CD4-positive, alpha-beta T cell treated with Interleukin-10 for 1 hour (primary cell): ENCODE data around the gene CHCHD3.

Experiments
- DNase-seq: peaks from one replicate; pipeline ENCODE4 v3.0.0-alpha.2; 2020

Gene CHCHD3

GRCh38 chr7:133077394-133077793 lies 4.5 kb downstream of the CHCHD3 start:
- DNase-seq = no peak

GRCh38 chr7:133076142-133076541 lies 5.7 kb downstream of the CHCHD3 start:
- DNase-seq = no peak

GRCh38 chr7:133071506-133071905 lies 10.4 kb downstream of the CHCHD3 start:
- DNase-seq = no peak

GRCh38 chr7:133070562-133070961 lies 11.3 kb downstream of the CHCHD3 start:
- no peak for DNase-seq

- DNase-seq = no peak
Observed at GRCh38 chr7:133065301-133065700, 16.6 kb downstream of the CHCHD3 start.

GRCh38 chr7:133064082-133064820 lies 17.6 kb downstream of the CHCHD3 start:
- no peak for DNase-seq

GRCh38 chr7:133061792-133062191 lies 20.1 kb downstream of the CHCHD3 start:
- no peak for DNase-seq

GRCh38 chr7:133061357-133061756 lies 20.5 kb downstream of the CHCHD3 start:
- no peak for DNase-seq

- no peak for DNase-seq
Observed at GRCh38 chr7:133060004-133060403, 21.9 kb downstream of the CHCHD3 start.

- no peak for DNase-seq
Observed at GRCh38 chr7:133059263-133059662, 22.6 kb downstream of the CHCHD3 start.

- no peak for DNase-seq
Observed at GRCh38 chr7:133056370-133057238, 25.3 kb downstream of the CHCHD3 start.

- DNase-seq = no peak
Observed at GRCh38 chr7:133054162-133054840, 27.6 kb downstream of the CHCHD3 start.

- no peak for DNase-seq
Observed at GRCh38 chr7:133053321-133053891, 28.5 kb downstream of the CHCHD3 start.

GRCh38 chr7:133052826-133053225 lies 29.1 kb downstream of the CHCHD3 start:
- DNase-seq = no peak

- no peak for DNase-seq
Observed at GRCh38 chr7:133052401-133052756, 29.5 kb downstream of the CHCHD3 start.

GRCh38 chr7:133051719-133052400 lies 30.0 kb downstream of the CHCHD3 start:
- no peak for DNase-seq

- no peak for DNase-seq
Observed at GRCh38 chr7:133051066-133051465, 30.8 kb downstream of the CHCHD3 start.

GRCh38 chr7:133050200-133050995 lies 31.5 kb downstream of the CHCHD3 start:
- no peak for DNase-seq

- no peak for DNase-seq
Observed at GRCh38 chr7:133048589-133048988, 33.3 kb downstream of the CHCHD3 start.

- no peak for DNase-seq
Observed at GRCh38 chr7:133047321-133047720, 34.6 kb downstream of the CHCHD3 start.

GRCh38 chr7:133044722-133045473 lies 37.0 kb downstream of the CHCHD3 start:
- no peak for DNase-seq
